ENCODE measurements around the gene TMEM266. TPM values are rescaled to one million over a fixed set of nuclear protein-coding genes. Genes with fewer than 3 reads are reported as not detected.

The TMEM266 gene
- total RNA-seq, 1 donor from 2014 or later: 8.1 TPM

GRCh38 chr15:76252249-76252648 is 192.5 kb downstream of the TMEM266 start:
- no peak overlapping the region for H3K4me3 Mint-ChIP-seq (ENCODE audit: unreplicated experiment)
- DNase-seq (ENCODE audit: low spot score): no peak
- no peaks in the 10 kb centered on the region for H3K27me3 Mint-ChIP-seq (ENCODE audit: unreplicated experiment)
- H3K36me3 Mint-ChIP-seq (ENCODE audit: low read depth, unreplicated experiment): no peaks in the 10 kb centered on the region
- TF ChIP-seq CTCF (IDR thresholded peaks at IDR 0.05; ENCODE audit: unreplicated experiment): no peak
- no peaks in the 10 kb centered on the region for H3K4me1 Mint-ChIP-seq (ENCODE audit: unreplicated experiment)
- no peaks in the 10 kb centered on the region for H3K9me3 Mint-ChIP-seq (ENCODE audit: unreplicated experiment)
- no peak overlapping the region for H3K27ac Mint-ChIP-seq (ENCODE audit: unreplicated experiment)

- TF ChIP-seq CTCF (IDR thresholded peaks at IDR 0.05; ENCODE audit: unreplicated experiment): no peak
- Mint-ChIP-seq H3K36me3 (ENCODE audit: low read depth, unreplicated experiment) (peaks cover 4% of the 10 kb centered on the region), H3K27me3 (ENCODE audit: unreplicated experiment) (peaks cover 1% of the 10 kb centered on the region), H3K27ac (ENCODE audit: unreplicated experiment) (no peak overlapping the region), H3K4me3 (ENCODE audit: unreplicated experiment) (no peak overlapping the region), H3K4me1 (ENCODE audit: unreplicated experiment) (no peaks in the 10 kb centered on the region), H3K9me3 (ENCODE audit: unreplicated experiment) (no peaks in the 10 kb centered on the region)
- no peak for DNase-seq (ENCODE audit: low spot score)
Measured at GRCh38 chr15:76253691-76254473, 194.1 kb downstream of the TMEM266 start.

Other genes starting within 250 kb of the TMEM266 start
- 28.9 TPM for gene UBE2Q2, start 216.5 kb upstream of the TMEM266 start, total RNA-seq (ENCODE audit: unreplicated experiment)
- gene FBXO22, start 156.1 kb upstream of the TMEM266 start, total RNA-seq (ENCODE audit: unreplicated experiment): 31.6 TPM
- gene NRG4, start 47.6 kb upstream of the TMEM266 start, total RNA-seq (ENCODE audit: unreplicated experiment): 2.7 TPM